CD14-positive monocyte (primary cell): Measurements from ENCODE around the gene INHA. TPM values are rescaled to one million over a fixed set of nuclear protein-coding genes. Genes with fewer than 3 reads are reported as not detected.

Source experiments
- DNase-seq, 3 donors: peaks; one replicate each; pipeline ENCODE4 v3.0.0-alpha.2; 2011 to 2022
- H2AFZ ChIP-seq: 2 replicates; pipeline ENCODE4 v1.6.0; 2012; ENCODE audit warnings: mild to moderate bottlenecking, low read depth, low read length, inconsistent platforms; ENCODE audit not compliant: insufficient read depth, poor library complexity, severe bottlenecking
- H3K27ac ChIP-seq, 2 donors: 1 replicate in 1 of 2; 2 replicates in 1 of 2; pipeline ENCODE4 v1.5.1; 2012 to 2013; ENCODE audit warnings: low read length in 2 of 2, control low read depth in 1 of 2, inconsistent platforms in 1 of 2, low read depth in 1 of 2, mild to moderate bottlenecking in 1 of 2
- H3K27me3 ChIP-seq, 2 donors: one replicate each; pipeline versions ENCODE4 v1.6.0 to v1.6.1; 2011 to 2013; ENCODE audit warnings: low read length in 2 of 2; ENCODE audit not compliant: control insufficient read depth in 2 of 2, insufficient read depth in 2 of 2
- H3K36me3 ChIP-seq, 2 donors: replicated peaks in 1 of 2; 1 replicate in 1 of 2; 2 replicates in 1 of 2; pipeline versions ENCODE4 v1.5.1 to v1.6.1; 2012 to 2013; ENCODE audit warnings: low read length in 2 of 2, control low read depth in 1 of 2, inconsistent platforms in 1 of 2, mild to moderate bottlenecking in 1 of 2; ENCODE audit not compliant: insufficient read depth in 2 of 2, control insufficient read depth in 1 of 2
- H3K4me1 ChIP-seq, 2 donors: 1 replicate in 1 of 2; 2 replicates in 1 of 2; pipeline versions ENCODE4 v1.5.1 to v1.6.1; 2012 to 2013; ENCODE audit warnings: low read length in 2 of 2, control low read depth in 1 of 2, inconsistent platforms in 1 of 2, mild to moderate bottlenecking in 1 of 2, moderate library complexity in 1 of 2; ENCODE audit not compliant: insufficient read depth in 2 of 2, control insufficient read depth in 1 of 2
- H3K4me2 ChIP-seq: replicated peaks from 2 replicates; pipeline ENCODE3; 2012; ENCODE audit warnings: low read length, moderate library complexity, mild to moderate bottlenecking; ENCODE audit not compliant: poor library complexity, severe bottlenecking; ENCODE audit errors: extremely low read depth
- H3K4me3 ChIP-seq, 3 experiments: fragments of 200-600 bp in 1 of 3; sonication (generic) in 1 of 3; replicated peaks in 1 of 3; 1 replicate in 2 of 3; 2 replicates in 1 of 3; pipeline ENCODE4 v1.5.1; 2011 to 2013; ENCODE audit warnings: low read length in 3 of 3, mild to moderate bottlenecking in 3 of 3, control low read depth in 2 of 3, low read depth in 2 of 3, inconsistent platforms in 1 of 3, moderate library complexity in 1 of 3
- H3K79me2 ChIP-seq: 2 replicates; pipeline ENCODE4 v1.6.0; 2012; ENCODE audit warnings: mild to moderate bottlenecking, control low read depth, inconsistent platforms, low read length, moderate library complexity; ENCODE audit not compliant: insufficient read depth
- H3K9ac ChIP-seq: 2 replicates; pipeline ENCODE4 v1.6.0; 2017; ENCODE audit warnings: low read length, mild to moderate bottlenecking; ENCODE audit not compliant: insufficient read depth, poor library complexity, severe bottlenecking
- H3K9me3 ChIP-seq, 2 donors: replicated peaks in 1 of 2; 1 replicate in 1 of 2; 2 replicates in 1 of 2; pipeline versions ENCODE4 v1.5.1 to v1.6.1; 2012 to 2013; ENCODE audit warnings: low read length in 2 of 2, control low read depth in 1 of 2; ENCODE audit not compliant: control insufficient read depth in 1 of 2, insufficient read depth in 1 of 2
- H4K20me1 ChIP-seq: 2 replicates; pipeline ENCODE4 v1.6.0; 2012; ENCODE audit warnings: mild to moderate bottlenecking, low read length, control low read depth, moderate library complexity; ENCODE audit not compliant: insufficient read depth
- H3K27ac Mint-ChIP-seq, 7 donors: one replicate each; pipeline ENCODE4 v1.8.0; 2020; ENCODE audit warnings: mild to moderate bottlenecking in 7 of 7, mixed read lengths in 7 of 7, moderate library complexity in 6 of 7, inconsistent platforms in 2 of 7
- H3K27me3 Mint-ChIP-seq, 3 donors: one replicate each; pipeline ENCODE4 v1.8.0; 2021 to 2022; ENCODE audit warnings: low read depth in 3 of 3, mild to moderate bottlenecking in 3 of 3, mixed read lengths in 3 of 3, moderate library complexity in 3 of 3, inconsistent platforms in 1 of 3
- H3K36me3 Mint-ChIP-seq, 2 donors: one replicate each; pipeline ENCODE4 v1.8.0; 2020; ENCODE audit warnings: mixed read lengths in 2 of 2, inconsistent platforms in 1 of 2, mild to moderate bottlenecking in 1 of 2
- H3K4me1 Mint-ChIP-seq: one replicate; pipeline ENCODE4 v1.8.0; 2020; ENCODE audit warnings: mild to moderate bottlenecking, mixed read lengths
- H3K4me3 Mint-ChIP-seq, 2 donors: one replicate each; pipeline ENCODE4 v1.8.0; 2020; ENCODE audit warnings: mild to moderate bottlenecking in 2 of 2, mixed read lengths in 2 of 2, moderate library complexity in 1 of 2
- H3K9me3 Mint-ChIP-seq, 7 donors: one replicate each; pipeline ENCODE4 v1.8.0; 2020 to 2022; ENCODE audit warnings: mixed read lengths in 7 of 7, mild to moderate bottlenecking in 6 of 7, moderate library complexity in 6 of 7, inconsistent platforms in 2 of 7
- WGBS: methylation state at CpG from one replicate; pipeline ENCODE4 v1.1.5; 2013; ENCODE audit warnings: missing lambda C conversion rate; ENCODE audit not compliant: insufficient coverage; 5-methylcytosine and 5-hydroxymethylcytosine counted together
- intact Hi-C, 2 donors: fragments of 100-400 bp; cut with micrococcal nuclease; formaldehyde crosslinking; loops; one replicate each; pipeline versions ENCODE4 v1.15.0 to v1.15.1; 2023
- polyA plus RNA-seq, 3 donors: library from polyadenylated mRNA; depleted of rRNA in 1 of 3; unstranded in 2 of 3; stranded (reverse) in 1 of 3; fragments of 300-500 nt in 2 of 3; fragments of >200 nt in 1 of 3; fragmentation: Illumina TruSeq in 2 of 3; gene quantifications; 1 replicate in 2 of 3; 2 replicates in 1 of 3; pipeline ENCODE4 v1.2.3, GENCODE V29; 2012 to 2021
- TF ChIP-seq, protein P1 (sequence below): fragments of 200-600 bp; IDR thresholded peaks from one replicate; pipeline ENCODE4 v1.8.0; 2022; ENCODE audit warnings: antibody characterized with exemption, mild to moderate bottlenecking

INHA gene
- polyA plus RNA-seq, 3 donors, result not detected

GRCh38 chr2:219557320-219557719, 14.8 kb upstream of the INHA start:
- H3K79me2 ChIP-seq, result no peaks in the 10 kb centered on the region
- no peak overlapping the region for H3K4me2 ChIP-seq
- H4K20me1 ChIP-seq, result no peaks in the 10 kb centered on the region
- Mint-ChIP-seq H3K36me3 (no peaks in the 10 kb centered on the region), H3K4me3 (no peak overlapping the region), H3K27ac (no peak overlapping the region), H3K27me3 (peaks cover 12 to 18% (median 16%) of the 10 kb centered on the region in 3 donors), H3K9me3 (peaks cover 0 to 1% (median 0%) of the 10 kb centered on the region in 7 donors), H3K4me1 (no peaks in the 10 kb centered on the region)
- H3K9ac ChIP-seq, result no peak overlapping the region
- H3K27me3 ChIP-seq, result peaks cover 9 to 17% of the 10 kb centered on the region in 2 donors
- DNase-seq, result no peak
- H3K27ac ChIP-seq, result no peak overlapping the region
- no peaks in the 10 kb centered on the region for H3K36me3 ChIP-seq
- no peak overlapping the region for H3K4me3 ChIP-seq
- 97% methylated on average over 20 of the region's 21 CpGs for WGBS
- no peaks in the 10 kb centered on the region for H3K9me3 ChIP-seq
- no peak overlapping the region for H2AFZ ChIP-seq
- peaks cover 3 to 9% of the 10 kb centered on the region in 2 donors for H3K4me1 ChIP-seq
- TF ChIP-seq, protein P1, sequence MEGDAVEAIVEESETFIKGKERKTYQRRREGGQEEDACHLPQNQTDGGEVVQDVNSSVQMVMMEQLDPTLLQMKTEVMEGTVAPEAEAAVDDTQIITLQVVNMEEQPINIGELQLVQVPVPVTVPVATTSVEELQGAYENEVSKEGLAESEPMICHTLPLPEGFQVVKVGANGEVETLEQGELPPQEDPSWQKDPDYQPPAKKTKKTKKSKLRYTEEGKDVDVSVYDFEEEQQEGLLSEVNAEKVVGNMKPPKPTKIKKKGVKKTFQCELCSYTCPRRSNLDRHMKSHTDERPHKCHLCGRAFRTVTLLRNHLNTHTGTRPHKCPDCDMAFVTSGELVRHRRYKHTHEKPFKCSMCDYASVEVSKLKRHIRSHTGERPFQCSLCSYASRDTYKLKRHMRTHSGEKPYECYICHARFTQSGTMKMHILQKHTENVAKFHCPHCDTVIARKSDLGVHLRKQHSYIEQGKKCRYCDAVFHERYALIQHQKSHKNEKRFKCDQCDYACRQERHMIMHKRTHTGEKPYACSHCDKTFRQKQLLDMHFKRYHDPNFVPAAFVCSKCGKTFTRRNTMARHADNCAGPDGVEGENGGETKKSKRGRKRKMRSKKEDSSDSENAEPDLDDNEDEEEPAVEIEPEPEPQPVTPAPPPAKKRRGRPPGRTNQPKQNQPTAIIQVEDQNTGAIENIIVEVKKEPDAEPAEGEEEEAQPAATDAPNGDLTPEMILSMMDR, result no peak
- intact Hi-C loops, result no loop called here

GRCh38 chr2:219557791-219558785, 14.0 kb upstream of the INHA start:
- Histone ChIP-seq H4K20me1 (no peaks in the 10 kb centered on the region), H3K9ac (no peak overlapping the region), H3K27me3 (peaks cover 6 to 12% of the 10 kb centered on the region in 2 donors), H2AFZ (no peak overlapping the region), H3K4me1 (peaks cover under 1 to 1% of the 10 kb centered on the region in 2 donors), H3K79me2 (no peaks in the 10 kb centered on the region), H3K9me3 (no peaks in the 10 kb centered on the region), H3K27ac (no peak overlapping the region), H3K4me3 (no peak overlapping the region), H3K36me3 (no peaks in the 10 kb centered on the region), H3K4me2 (no peak overlapping the region)
- TF ChIP-seq, protein P1, result no peak
- Mint-ChIP-seq H3K27ac (no peak overlapping the region), H3K36me3 (no peaks in the 10 kb centered on the region), H3K9me3 (peaks cover 0 to 1% (median 0%) of the 10 kb centered on the region in 7 donors), H3K4me1 (no peaks in the 10 kb centered on the region), H3K4me3 (no peak overlapping the region), H3K27me3 (peaks cover 10 to 14% (median 12%) of the 10 kb centered on the region in 3 donors)
- over 99% methylated on average over 23 of the region's 25 CpGs for WGBS
- intact Hi-C loops, result no loop called here
- no peak for DNase-seq
